ENCODE measurements around the gene CYP4F8. TPM values are rescaled to one million over a fixed set of nuclear protein-coding genes. Genes with fewer than 3 reads are reported as not detected.

Gene CYP4F8
- total RNA-seq, 2 donors from 2014 or later, result not detected

- DNase-seq (ENCODE audit: low spot score), result no peak
- Histone ChIP-seq H3K27ac (no peak overlapping the region), H3K9me3 (no peaks in the 10 kb centered on the region), H3K4me1 (peaks cover 0 to 14% of the 10 kb centered on the region in 2 donors), H3K36me3 (no peaks in the 10 kb centered on the region), H3K4me3 (no peak overlapping the region), H3K27me3 (no peaks in the 10 kb centered on the region)
- TF ChIP-seq CTCF (IDR thresholded peaks at IDR 0.05), result no peak
Measured at GRCh38 chr19:15669891-15670290, 54.9 kb downstream of the CYP4F8 start.

GRCh38 chr19:15671237-15671821 is 56.3 kb downstream of the CYP4F8 start:
- Histone ChIP-seq H3K9me3 (no peaks in the 10 kb centered on the region), H3K36me3 (no peaks in the 10 kb centered on the region), H3K4me3 (no peak overlapping the region), H3K4me1 (peaks cover 0 to 14% of the 10 kb centered on the region in 2 donors), H3K27ac (no peak overlapping the region), H3K27me3 (no peaks in the 10 kb centered on the region)
- no peak for DNase-seq (ENCODE audit: low spot score)
- TF ChIP-seq CTCF (IDR thresholded peaks at IDR 0.05), result no peak

GRCh38 chr19:15671891-15672579 is 57.0 kb downstream of the CYP4F8 start:
- Histone ChIP-seq H3K36me3 (no peaks in the 10 kb centered on the region), H3K27me3 (no peaks in the 10 kb centered on the region), H3K4me1 (peaks cover 0 to 14% of the 10 kb centered on the region in 2 donors), H3K9me3 (no peaks in the 10 kb centered on the region), H3K27ac (peak overlapping the region; percentile 63 to 68), H3K4me3 (no peak overlapping the region)
- no peak for DNase-seq (ENCODE audit: low spot score)
- TF ChIP-seq CTCF (IDR thresholded peaks at IDR 0.05), result no peak

- peak; percentile 90 for DNase-seq (ENCODE audit: low spot score)
- peak within 1 kb of the TSS; percentile 63 to 68 for H3K27ac ChIP-seq
- H3K4me3 ChIP-seq, result peak within 1 kb of the TSS in 1 of 2 donors; percentile 19
- no peaks in the 10 kb centered on the region for H3K9me3 ChIP-seq
- no peak for TF ChIP-seq CTCF (IDR thresholded peaks at IDR 0.05)
- no peaks in the 10 kb centered on the region for H3K36me3 ChIP-seq
- H3K4me1 ChIP-seq, result peaks cover 0 to 14% of the 10 kb centered on the region in 2 donors
- no peaks in the 10 kb centered on the region for H3K27me3 ChIP-seq
Measured at GRCh38 chr19:15672580-15673175, 57.7 kb downstream of the CYP4F8 start, which contains the start of gene CYP4F12. CYP4F12 (plus strand) TSS chr19:15673087; CDS start chr19:15673530, 443 bp downstream.

- Histone ChIP-seq H3K27ac (peak overlapping the region; percentile 63 to 68), H3K27me3 (no peaks in the 10 kb centered on the region), H3K4me1 (peaks cover 0 to 14% of the 10 kb centered on the region in 2 donors), H3K9me3 (no peaks in the 10 kb centered on the region), H3K4me3 (peak overlapping the region in 1 of 2 donors; percentile 19), H3K36me3 (no peaks in the 10 kb centered on the region)
- TF ChIP-seq CTCF (IDR thresholded peaks at IDR 0.05), result no peak
- DNase-seq (ENCODE audit: low spot score), result no peak
Measured at GRCh38 chr19:15673176-15673654, 58.2 kb downstream of the CYP4F8 start.

Measured in right atrium auricular region (tissue), 2 donors.